HG02763 (cell line): ENCODE data around the gene MED17.
"Not testable (repeated sequence)": the region's sequence is repeated elsewhere in the genome, so short reads cannot be mapped to it uniquely, and the experiment has no call there.

ENCODE experiments used
- ATAC-seq: cut with Tn5 transposase; IDR thresholded peaks from one replicate; pipeline ENCODE4 v1.9.1; 2021; ENCODE audit warnings: mild to moderate bottlenecking, moderate library complexity; ENCODE audit not compliant: unreplicated experiment

MED17 gene

DNA sequence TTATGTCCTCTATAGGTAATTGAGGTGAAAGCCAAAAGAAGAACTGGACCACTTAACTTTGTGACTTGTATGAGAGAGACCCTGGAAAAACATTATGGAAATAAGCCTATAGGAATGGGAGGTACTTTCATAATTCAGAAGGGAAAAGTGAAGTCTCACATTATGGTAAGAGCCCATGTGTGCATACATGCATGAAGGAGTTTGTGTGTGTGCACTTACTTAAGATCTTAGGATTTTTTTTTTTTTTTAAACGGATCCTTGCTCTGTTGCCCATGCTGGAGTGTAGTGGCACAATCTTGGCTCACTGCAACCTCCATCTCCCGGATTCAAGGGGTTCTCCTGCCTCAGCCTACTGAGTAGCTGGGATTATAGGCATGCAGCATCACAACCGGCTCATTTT is 26.8 kb upstream of the MED17 start:
- no peak for ATAC-seq

GRCh38 chr11:93757924-93758865 is 25.9 kb upstream of the MED17 start:
- ATAC-seq = no peak

DNA sequence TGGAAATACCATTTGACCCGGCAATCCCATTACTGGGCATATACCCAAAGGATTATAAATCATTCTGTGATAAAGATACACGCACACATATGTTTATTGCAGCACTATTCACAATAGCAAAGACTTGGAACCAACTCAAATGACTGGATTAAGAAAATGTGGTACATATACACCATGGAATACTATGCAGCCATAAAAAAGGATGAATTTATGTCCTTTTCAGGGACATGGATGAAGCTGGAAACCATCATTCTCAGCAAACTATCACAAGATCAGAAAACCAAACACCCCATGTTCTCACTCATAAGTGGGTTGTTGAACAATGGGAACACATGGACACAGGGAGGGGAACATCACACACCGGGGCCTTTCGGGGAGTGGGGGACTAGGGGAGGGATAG is 25.0 kb upstream of the MED17 start:
- not testable (repeated sequence) for ATAC-seq

- ATAC-seq = no peak
Measured at GRCh38 chr11:93761910-93762309, 22.2 kb upstream of the MED17 start.

GRCh38 chr11:93765551-93765950 is 18.5 kb upstream of the MED17 start:
- no peak for ATAC-seq

GRCh38 chr11:93766504-93766903 is 17.6 kb upstream of the MED17 start:
- ATAC-seq = no peak

DNA sequence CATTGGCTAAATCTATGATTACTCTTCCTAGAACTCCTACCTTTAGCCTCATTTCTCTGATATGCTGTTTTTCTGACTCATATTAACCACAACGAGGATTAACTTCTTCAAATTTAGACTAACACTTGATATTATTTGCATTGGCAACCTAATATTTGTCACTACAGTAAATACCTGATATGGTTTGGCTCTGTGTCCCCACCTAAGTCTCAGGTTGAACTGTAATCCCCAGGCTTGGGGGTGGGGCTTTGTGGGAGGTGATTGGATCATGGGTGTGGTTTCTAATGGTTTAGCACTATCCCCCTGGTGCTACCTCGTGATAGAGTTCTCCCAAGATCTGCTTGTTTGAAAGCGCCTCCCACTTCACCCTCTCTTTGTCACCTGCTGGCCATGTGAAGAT is 17.1 kb upstream of the MED17 start:
- ATAC-seq = no peak

GRCh38 chr11:93770160-93770559 is 13.9 kb upstream of the MED17 start:
- ATAC-seq = no peak

GRCh38 chr11:93772123-93772522 is 12.0 kb upstream of the MED17 start:
- no peak for ATAC-seq

DNA sequence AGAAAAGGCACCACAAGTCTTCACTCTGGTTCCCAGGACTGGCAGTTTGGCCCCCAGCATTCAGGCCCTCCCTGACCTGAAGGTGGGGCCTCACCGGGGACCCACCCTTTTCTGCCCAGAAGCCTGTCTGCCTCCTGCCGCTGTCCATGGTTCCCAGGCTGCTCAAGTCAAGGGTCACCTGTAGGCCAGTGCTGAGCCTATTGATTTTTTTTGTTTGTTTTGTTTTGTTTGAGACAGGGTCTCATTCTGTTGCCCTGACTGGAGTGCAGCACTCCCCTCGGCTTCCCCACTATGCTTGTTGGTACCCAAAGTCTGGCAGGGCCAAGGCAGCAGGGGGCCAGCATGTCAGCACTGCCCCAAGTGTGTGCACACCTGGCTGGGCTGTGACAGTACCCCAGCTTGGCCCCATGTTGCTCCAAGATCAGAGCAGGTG is 11.0 kb upstream of the MED17 start:
- ATAC-seq = no peak

DNA sequence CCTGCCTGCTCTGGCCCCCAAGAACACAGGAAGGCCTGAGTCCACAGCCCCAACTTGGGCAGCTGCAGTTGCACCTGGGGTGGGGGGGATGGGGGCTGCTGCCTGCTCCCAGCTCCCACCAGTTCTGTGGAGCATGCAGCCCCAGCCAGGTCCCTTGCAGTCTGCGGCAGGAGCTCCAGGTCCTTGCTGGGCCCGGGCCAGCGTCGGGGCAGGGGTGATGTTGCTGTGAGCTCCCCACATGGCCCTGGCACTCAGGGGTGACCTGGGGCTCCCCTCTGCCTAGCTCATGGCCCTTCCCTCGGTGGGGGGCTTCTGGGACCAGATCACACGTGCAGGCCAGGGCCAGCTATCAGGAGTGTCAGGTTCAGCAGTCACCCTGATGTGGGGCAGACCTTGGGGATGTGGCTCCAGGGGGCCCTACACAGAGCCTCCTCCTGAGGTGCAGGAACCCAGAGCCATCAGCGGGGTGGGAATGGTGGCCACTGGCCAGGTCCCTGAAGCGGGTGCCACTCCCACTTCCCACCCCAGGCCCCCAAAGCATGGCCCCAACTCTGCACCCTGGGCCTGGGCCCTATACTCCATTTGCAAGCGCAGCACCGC is 10.4 kb upstream of the MED17 start:
- no peak for ATAC-seq

GRCh38 chr11:93774560-93774959 is 9.5 kb upstream of the MED17 start:
- ATAC-seq = not testable (repeated sequence)

DNA sequence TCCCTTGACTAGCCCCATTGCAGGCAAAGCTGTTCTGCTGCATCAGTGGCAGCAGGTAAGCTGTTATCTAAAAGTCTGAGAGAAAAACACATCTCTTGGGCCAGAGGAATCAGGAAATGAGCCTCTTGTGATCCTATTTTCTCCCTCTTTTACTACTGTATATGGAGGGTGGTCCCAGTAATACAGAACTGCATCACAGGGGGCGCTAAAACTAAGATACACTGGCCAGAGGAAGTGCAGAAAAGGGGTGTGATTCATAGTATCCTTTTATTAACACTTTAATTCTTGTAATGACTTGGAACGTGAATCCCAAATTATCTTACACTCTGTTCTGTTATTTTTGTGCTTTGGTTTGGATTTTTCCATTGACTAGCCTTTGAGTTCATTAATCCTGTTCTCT is 8.8 kb upstream of the MED17 start:
- no peak for ATAC-seq

- no peak for ATAC-seq
Measured at GRCh38 chr11:93783362-93783761, 720 bp upstream of the MED17 start.

- peak; percentile 42 for ATAC-seq
Measured at GRCh38 chr11:93783765-93784144, 327 bp upstream of the MED17 start.

- peak; percentile 25 for ATAC-seq
Measured at GRCh38 chr11:93784935-93785360, 866 bp downstream of the MED17 start.

- no peak for ATAC-seq
Measured at GRCh38 chr11:93791493-93791892, 7.4 kb downstream of the MED17 start.

- no peak for ATAC-seq
Measured at GRCh38 chr11:93796441-93797231, 12.6 kb downstream of the MED17 start.

- no peak for ATAC-seq
Measured at GRCh38 chr11:93801366-93801765, 17.3 kb downstream of the MED17 start.

DNA sequence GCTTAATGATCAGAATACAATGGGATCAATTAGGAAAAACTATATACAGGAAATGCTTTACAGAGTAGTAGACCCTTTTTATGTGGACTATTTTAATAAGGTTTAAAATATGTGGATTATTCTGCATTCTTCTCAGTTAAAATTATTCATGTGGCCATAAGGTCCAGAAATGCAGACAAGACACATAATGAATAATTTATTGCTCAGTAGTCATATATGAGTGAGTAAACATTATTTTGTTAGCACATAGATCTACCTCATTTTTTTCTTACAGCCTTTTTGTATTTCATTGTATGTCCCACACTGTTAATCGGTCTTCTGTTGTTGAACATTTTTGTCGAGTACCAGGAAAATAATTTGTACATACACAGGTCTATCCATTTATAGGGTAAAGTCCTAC is 20.8 kb downstream of the MED17 start:
- ATAC-seq = no peak

DNA sequence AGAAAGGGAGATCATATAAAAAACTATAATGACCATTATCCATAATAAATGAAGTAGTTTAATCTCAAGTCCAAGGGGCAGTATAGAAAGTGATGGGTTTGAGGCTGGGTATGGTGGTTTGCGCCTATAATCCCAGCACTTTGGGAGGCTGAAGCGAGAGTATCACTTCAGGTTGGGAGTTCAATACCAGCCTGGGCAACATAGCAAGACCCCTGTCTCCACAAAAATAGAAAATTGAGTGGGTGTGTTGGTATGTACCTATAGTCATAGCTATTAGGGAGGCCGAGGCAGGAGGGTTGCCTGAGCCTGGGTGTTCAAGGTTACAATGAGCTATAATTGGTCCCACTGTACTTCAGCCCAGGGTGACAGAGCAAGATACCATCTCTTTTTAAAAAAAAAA is 23.9 kb downstream of the MED17 start:
- no peak for ATAC-seq

GRCh38 chr11:93813974-93814373 is 29.9 kb downstream of the MED17 start:
- ATAC-seq = no peak
